ENCODE results near the gene FER.
"Not testable (repeated sequence)": the region's sequence is repeated elsewhere in the genome, so short reads cannot be mapped to it uniquely, and the experiment has no call there.

Gene FER

DNA sequence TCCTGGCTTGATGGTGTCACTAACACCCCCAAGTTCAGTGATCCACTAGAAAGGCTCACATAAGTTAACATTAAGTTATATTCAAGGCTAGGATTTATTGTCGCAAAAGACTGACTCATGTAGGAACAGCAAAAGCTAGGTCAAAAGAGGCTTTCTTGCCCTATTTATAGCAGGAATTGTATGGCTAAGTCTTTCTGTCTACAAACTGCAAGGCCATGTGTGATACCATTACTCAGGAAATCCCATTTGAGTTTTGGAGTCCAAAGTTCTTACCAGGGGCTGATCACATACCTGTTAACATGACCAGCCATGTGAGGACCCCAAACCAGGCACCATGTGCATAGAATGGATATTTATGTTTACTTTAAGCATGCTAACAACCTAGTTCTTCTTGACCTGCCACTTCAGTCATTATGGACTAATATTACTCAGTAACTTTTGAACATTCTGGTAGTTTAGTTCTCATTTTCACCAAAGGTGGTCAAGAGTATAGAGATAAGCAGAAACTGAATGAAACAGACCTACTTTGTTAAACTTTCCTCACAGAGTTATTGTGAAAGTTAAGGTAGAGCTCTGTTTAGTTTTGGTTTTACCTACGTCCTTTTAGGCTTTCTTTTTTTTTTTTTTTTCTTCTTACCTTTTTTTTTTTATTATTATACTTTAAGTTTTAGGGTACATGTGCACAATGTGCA is 281.1 kb downstream of the FER start:
- no peak for DNase-seq (ENCODE audit: extremely low read depth in 1 of 2, low read depth in 1 of 2)

GRCh38 chr5:109029847-109030246 is 282.1 kb downstream of the FER start:
- DNase-seq (ENCODE audit: extremely low read depth in 1 of 2, low read depth in 1 of 2) = no peak

DNA sequence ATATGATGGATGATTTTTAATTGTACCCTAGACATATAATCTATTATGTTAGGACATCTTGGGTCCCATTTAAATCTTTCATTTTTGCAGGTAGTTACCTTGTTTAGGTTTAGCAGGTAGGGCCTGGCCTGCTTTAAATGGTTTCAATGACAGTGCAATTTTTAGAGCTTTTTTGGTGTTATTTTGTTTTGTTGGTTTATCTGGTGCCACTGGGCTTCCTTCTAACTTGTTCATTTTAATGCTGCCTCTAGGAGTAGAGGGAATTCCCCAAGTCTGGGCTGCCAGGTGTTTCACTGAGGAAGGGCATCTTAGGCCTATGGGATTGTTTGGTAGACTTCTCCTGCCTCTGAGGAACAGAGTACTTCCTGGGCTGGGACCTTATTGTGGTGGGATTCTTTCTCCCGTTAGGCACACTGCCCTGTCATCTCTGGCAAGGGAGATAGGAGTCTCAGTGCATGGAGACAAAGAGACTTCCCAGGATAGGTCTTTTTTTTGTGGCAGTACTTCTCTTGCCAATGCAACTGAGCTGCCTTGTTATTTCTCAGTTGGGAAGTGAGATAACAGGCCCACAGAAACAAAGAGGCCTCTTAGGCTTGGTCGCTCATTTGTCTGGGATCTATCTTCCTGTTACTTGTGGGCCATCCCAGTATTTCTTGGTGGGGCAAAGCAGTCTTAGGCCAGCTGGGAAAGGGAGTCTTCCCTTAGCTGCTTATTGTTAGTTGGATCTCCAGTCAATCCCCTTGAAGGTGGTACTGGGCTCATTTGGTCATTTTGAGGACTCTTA is 282.9 kb downstream of the FER start:
- DNase-seq (ENCODE audit: extremely low read depth in 1 of 2, low read depth in 1 of 2) = no peak

- DNase-seq (ENCODE audit: extremely low read depth in 1 of 2, low read depth in 1 of 2) = no peak
Observed at GRCh38 chr5:109034306-109034705, 286.6 kb downstream of the FER start.

DNA sequence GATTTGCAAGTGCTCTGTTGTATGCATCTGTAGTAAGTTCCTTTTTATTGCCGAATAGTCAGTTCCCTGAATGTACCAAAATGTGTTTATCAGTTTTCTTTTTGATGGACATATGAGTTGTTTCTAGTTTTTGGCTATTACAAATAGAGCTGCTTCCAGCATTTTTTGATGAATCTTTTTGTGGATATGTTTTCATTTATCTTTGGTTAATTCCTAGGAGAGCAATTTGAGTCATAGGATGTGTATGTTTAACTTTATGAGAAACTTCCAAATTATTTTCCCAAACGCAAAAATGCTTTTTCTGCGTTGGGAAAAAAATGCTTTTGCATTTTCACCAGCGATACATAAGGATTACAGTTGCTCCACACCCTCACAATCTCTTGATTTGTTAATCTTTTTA is 287.7 kb downstream of the FER start:
- DNase-seq (ENCODE audit: extremely low read depth in 1 of 2, low read depth in 1 of 2) = no peak

DNA sequence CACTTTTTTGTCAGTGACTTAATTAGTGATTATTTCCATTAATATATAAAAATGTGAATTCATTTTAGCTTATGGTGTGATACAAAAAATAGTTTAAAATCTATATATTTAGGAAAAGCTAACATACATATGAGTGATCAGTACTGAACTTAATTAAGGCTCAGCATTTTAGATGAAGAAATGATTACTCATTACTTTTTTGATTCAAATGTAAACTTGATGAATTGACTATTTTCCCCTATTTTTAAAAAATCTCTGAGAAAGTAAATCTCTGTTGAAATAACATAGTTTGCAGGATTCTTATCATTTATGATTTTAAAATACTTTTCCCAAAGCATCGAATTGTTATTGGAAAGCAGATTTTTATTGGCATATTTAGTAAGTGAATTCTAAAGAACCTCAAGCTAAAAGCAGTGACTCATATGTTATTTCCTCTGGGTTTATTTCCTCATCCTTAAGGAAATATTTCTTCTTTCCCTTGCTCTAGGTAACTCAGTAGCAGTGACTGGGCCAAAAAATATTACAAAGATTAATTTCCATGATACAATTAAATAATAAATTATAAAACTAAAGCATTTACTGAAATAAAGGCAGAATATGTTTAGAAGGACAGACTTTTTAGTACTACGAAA is 290.6 kb downstream of the FER start:
- DNase-seq (ENCODE audit: extremely low read depth in 1 of 2, low read depth in 1 of 2) = no peak

DNA sequence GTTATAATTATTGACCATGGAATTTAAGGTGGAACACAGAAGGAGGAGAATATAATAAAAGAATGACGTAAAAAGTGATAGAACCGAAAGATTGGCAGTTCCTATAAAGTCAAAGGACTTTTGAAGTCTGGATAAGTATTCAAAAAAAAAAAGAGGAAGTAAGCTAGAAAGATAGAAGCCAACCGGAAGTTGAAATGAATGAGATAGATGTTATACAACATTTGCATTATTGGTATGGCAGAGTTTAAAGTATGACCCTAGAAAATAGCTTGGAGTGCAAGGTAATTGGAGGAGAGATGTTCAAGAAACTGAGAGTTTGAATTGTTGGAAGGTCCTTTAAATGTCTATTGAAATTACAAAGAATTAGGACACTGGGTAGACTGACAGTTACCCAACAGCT is 293.6 kb downstream of the FER start:
- DNase-seq (ENCODE audit: extremely low read depth in 1 of 2, low read depth in 1 of 2) = no peak

- no peak for DNase-seq (ENCODE audit: extremely low read depth in 1 of 2, low read depth in 1 of 2)
Observed at GRCh38 chr5:109045710-109046109, 298.0 kb downstream of the FER start.

GRCh38 chr5:109049565-109049964 is 301.9 kb downstream of the FER start:
- no peak for DNase-seq (ENCODE audit: extremely low read depth in 1 of 2, low read depth in 1 of 2)

DNA sequence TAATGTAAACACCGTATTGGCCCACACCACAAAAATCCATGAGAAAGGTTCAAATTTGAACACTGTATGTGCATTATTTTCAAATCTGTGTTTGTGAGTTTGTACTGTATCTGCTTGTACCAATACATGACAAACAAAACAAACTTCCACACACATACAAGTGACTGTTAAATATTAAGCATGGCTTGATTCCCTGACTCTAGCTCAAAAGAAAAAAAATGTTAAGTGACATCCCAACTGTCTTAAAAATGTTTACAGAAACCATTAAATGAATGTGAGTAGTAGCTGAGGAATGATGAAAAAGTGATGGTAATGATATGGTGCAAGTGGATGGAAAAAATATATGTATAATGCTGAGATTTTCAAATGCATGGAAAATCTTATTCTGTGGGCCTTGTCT is 302.6 kb downstream of the FER start:
- not testable (repeated sequence) for DNase-seq (ENCODE audit: extremely low read depth in 1 of 2, low read depth in 1 of 2)

DNA sequence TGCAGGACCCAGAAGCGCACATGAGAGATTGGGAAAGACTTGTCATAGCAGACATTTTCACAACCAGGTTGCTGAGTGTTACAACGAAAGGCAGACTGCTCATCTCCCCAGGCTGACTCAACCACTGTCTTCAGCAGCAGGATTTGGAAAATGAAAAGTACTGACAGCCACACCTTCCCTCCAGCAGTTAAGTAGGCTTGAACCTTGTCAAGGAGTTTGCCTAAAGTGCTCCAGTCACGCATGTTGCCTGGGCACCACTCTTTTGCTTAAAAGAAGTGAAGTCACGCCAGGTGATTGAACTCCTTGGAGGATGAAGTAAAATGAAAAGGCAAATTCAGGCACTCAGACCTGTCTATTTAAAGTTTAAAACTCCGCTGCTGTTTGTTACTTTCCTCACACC is 304.5 kb downstream of the FER start:
- not testable (repeated sequence) for DNase-seq (ENCODE audit: extremely low read depth in 1 of 2, low read depth in 1 of 2)

DNA sequence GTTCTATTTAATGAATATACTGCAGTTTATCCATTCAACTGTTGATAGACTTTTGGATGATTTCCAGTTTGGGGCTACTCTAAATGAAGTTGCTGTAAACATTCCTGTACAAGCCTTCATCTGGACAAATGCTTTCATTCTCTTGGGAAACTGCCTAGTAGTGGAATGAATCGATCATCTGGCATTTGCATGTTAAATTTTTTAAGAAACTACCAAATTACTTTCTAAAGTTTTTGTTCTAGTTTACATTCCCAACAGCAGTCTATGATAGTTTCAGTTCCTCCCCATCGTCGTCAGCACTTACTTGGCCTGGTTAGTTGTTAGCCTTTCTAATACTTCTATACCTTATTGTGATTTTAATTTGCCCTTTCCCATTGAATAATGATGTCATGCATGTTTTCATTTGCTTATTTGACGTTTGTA is 306.3 kb downstream of the FER start:
- DNase-seq (ENCODE audit: extremely low read depth in 1 of 2, low read depth in 1 of 2) = no peak

DNA sequence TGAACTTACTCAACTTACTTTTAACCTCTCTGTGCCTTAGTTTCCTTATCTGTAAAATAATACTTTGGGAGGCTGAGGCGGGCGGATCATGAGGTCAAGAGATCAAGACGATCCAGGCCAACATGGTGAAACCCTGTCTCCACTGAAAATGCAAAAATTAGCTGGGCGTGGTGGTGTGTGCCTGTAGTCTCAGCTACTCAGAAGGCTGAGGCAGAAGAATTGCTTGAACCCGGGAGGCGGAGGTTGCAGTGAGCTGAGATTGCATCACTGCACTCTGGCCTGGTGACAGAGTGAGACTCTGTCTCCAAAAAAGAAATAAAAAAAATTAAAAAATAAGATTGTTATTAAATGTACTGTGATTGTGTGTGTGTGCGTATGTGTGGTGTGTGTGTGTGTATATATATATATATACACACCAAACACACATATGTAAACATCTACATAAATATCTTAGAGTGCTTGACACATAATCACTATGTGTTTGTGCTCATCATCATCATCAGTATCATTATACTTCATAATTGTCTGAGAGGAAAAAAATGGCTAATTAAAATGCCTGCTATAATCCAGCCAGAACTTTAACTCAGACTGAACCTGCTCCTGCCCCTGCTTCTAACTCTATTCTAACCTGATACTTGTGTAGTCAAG is 312.8 kb downstream of the FER start:
- no peak for DNase-seq (ENCODE audit: extremely low read depth in 1 of 2, low read depth in 1 of 2)

- DNase-seq (ENCODE audit: extremely low read depth in 1 of 2, low read depth in 1 of 2) = no peak
Observed at GRCh38 chr5:109062664-109063063, 315.0 kb downstream of the FER start.

DNA sequence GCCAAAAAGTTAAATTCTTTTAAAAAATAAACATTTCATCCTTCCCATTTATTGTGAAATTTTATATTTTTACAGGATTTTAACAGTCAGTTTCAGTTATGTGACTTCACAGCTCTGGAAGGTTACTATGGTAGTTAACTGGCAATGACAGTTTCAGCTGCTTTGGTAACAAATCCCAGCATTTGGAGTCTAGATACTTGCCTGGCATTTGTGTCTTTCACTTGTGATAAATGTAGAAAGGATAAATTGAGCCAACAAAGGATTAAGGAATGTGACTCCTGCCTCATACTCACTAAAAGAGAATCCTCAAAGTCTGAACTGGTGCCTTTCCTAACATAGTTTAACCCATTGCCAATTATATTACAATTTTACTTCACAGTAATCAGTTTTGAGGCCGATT is 315.5 kb downstream of the FER start:
- DNase-seq (ENCODE audit: extremely low read depth in 1 of 2, low read depth in 1 of 2) = no peak

- DNase-seq (ENCODE audit: extremely low read depth in 1 of 2, low read depth in 1 of 2) = no peak
Observed at GRCh38 chr5:109076741-109077140, 329.0 kb downstream of the FER start.

DNA sequence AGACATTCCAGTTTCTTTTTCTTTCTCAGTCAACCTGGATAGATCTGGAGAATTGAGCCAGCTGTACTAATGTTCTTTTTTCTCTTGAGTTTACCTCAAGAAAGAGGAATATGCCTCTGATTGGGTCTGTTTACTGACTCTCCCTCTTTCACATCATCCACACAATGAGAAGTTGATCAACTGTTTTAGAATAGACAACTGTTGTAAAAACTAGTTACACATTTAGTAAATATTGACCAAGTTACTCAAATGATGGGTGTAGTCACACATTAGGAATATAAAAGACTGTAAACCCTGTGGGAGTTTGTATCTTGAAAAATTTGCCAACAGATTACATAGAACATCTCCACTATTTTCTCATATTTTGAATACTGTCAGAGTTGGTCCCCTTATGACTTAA is 330.8 kb downstream of the FER start:
- DNase-seq (ENCODE audit: extremely low read depth in 1 of 2, low read depth in 1 of 2) = no peak

DNA sequence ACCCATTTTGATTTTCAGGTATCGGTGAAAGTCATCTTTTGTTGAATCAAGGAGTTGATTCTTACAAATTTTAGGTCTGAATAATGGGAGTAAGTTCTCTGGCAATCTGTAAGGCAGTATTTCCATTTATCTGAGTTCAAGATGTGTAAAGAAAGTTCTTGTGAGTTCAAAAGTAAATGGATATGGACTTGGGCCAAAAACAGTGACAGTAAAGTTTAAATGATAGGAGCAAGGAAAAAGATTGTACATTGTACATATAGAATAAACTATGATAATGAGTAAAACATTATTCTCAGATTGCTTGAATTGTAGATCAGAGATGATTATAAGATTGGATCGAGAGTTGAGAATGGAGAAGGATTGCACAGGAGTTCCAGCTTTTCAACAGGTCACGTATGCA is 332.8 kb downstream of the FER start:
- DNase-seq (ENCODE audit: extremely low read depth in 1 of 2, low read depth in 1 of 2) = no peak

GRCh38 chr5:109080896-109081295 is 333.2 kb downstream of the FER start:
- DNase-seq (ENCODE audit: extremely low read depth in 1 of 2, low read depth in 1 of 2) = no peak

- no peak for DNase-seq (ENCODE audit: extremely low read depth in 1 of 2, low read depth in 1 of 2)
Observed at GRCh38 chr5:109083937-109084336, 336.2 kb downstream of the FER start.

DNA sequence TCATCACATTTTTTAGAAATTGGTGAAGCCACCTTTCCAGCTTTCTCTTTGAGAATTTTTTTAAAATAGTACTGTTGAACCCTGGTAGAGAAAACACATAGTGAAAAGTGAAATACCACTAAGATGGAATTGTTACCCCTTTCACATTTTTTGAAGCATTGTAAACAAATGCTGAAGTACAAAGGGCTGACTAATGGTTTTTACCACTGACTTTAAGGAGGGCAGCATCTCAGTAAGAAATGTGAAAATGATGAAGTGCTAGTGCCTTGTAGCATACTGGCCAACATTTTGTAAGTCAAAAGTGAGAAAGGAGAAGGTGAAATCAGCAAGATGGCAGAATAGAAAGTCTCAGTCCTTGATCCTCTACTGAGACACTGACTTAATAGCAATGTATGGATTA is 341.5 kb downstream of the FER start:
- DNase-seq (ENCODE audit: extremely low read depth in 1 of 2, low read depth in 1 of 2) = no peak

GRCh38 chr5:109099081-109099480 is 351.4 kb downstream of the FER start:
- DNase-seq (ENCODE audit: extremely low read depth in 1 of 2, low read depth in 1 of 2) = no peak
